Adipocyte (in vitro differentiated cells): Measurements from ENCODE around the gene TRDN.
"Not testable (repeated sequence)": the region's sequence is repeated elsewhere in the genome, so short reads cannot be mapped to it uniquely, and the experiment has no call there.

ENCODE experiments used
- DNase-seq: peaks from one replicate; pipeline ENCODE4 v3.0.0-alpha.2; 2015; ENCODE audit warnings: low read depth
- H3K27me3 ChIP-seq: replicated peaks from 2 replicates; pipeline ENCODE4 v1.7.0; 2013; ENCODE audit warnings: mild to moderate bottlenecking, low read length, moderate library complexity; ENCODE audit not compliant: control insufficient read depth, insufficient read depth
- H3K36me3 ChIP-seq: 2 replicates; pipeline ENCODE4 v1.7.0; 2013; ENCODE audit warnings: low read length, mild to moderate bottlenecking, moderate library complexity; ENCODE audit not compliant: control insufficient read depth, insufficient read depth, severe bottlenecking
- H3K4me1 ChIP-seq: 2 replicates; pipeline ENCODE4 v1.7.0; 2013; ENCODE audit warnings: mild to moderate bottlenecking, low read length, moderate library complexity; ENCODE audit not compliant: control insufficient read depth, insufficient read depth
- H3K4me3 ChIP-seq: 2 replicates; pipeline ENCODE4 v1.7.0; 2013; ENCODE audit warnings: mild to moderate bottlenecking, low read length, moderate library complexity
- H3K9ac ChIP-seq: 2 replicates; pipeline ENCODE4 v1.7.0; 2013; ENCODE audit warnings: mild to moderate bottlenecking, low read length, moderate library complexity
- H3K9me3 ChIP-seq: 2 replicates; pipeline ENCODE4 v1.7.0; 2013; ENCODE audit warnings: mild to moderate bottlenecking, low read length, moderate library complexity; ENCODE audit not compliant: control insufficient read depth

The TRDN gene

DNA sequence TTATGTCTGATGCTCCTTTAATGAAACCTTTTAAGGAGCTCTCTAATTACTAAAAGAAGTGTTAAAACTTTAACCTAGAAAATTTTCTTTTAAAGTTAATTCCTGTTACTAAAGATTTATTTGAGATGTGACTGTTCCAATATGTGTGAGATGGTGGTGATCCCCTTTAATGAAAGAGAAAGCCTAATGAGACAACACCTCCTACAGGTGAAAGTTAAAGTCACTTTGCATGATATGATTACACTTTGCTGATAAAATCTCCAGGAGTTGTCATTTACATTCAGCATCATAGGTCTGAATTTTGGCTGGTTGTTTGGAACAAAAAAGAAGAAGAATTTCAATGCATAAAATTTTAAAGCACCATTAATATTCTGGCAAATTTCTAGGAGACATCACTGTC is 307.4 kb downstream of the TRDN start:
- no peak overlapping the region for H3K9ac ChIP-seq
- no peak overlapping the region for H3K4me3 ChIP-seq
- no peaks in the 10 kb centered on the region for H3K9me3 ChIP-seq
- DNase-seq, result no peak
- peaks cover 7% of the 10 kb centered on the region for H3K4me1 ChIP-seq
- no peaks in the 10 kb centered on the region for H3K27me3 ChIP-seq
- H3K36me3 ChIP-seq, result no peaks in the 10 kb centered on the region

DNA sequence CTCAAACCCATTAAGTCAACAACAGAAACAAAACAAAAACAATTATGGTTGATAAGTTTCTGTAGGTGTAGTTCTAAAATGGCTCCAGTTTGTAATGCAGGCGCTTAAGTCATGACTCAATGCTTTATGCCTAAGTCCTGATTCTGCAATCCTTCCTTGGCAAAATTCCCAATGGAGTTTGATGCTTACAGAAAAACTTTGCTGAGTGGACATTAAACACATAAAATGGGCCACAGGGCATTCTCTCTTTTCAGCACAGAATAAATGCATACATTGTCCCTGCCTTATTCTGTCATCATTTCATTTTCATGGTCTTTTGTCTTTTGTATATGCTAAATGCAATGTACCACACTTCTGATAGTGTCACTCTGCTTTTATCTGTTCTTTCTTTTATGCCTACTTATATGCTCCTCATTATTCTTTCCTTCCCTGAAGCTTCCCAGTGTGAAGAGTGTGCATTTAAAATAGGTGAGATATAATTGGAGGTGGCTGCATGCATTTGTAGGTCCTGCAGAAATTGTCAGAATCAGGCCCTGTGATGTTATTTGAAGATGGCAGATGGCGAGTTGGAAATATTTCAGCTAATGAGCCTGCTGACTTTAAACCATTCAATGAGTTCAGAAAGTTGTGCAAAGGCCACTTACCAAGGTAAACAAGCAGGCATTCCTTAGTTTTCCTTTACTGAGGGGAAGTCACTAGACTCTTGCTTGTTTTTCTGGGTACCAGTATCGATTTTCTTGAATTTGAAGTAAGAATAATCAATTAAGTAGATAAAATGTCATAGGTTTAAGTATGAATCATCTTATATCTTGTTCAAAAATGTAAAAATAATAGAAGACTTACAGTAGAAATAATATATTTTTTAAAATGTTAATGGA is 313.1 kb downstream of the TRDN start:
- H3K9ac ChIP-seq, result no peak overlapping the region
- H3K4me3 ChIP-seq, result no peak overlapping the region
- peaks cover 8% of the 10 kb centered on the region for H3K4me1 ChIP-seq
- DNase-seq, result no peak
- H3K27me3 ChIP-seq, result no peaks in the 10 kb centered on the region
- no peaks in the 10 kb centered on the region for H3K36me3 ChIP-seq
- no peaks in the 10 kb centered on the region for H3K9me3 ChIP-seq

DNA sequence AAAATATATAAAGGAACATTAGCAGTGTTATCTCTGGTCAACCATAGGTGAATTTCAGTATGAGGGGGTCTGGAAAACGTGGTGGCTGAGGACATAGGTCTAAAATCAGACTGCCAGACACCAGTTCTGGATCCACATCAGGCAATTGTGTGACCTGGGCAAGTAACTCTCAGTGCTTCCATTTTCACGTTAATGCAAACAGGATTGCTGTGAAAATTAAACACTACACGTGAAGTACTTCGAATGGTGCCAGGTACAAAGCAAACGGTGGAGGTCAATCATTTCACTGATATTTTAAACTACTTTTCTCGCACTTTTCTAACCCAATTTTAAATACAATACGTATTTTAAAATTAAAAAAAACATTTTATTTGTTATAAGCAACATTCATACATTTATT is 315.7 kb downstream of the TRDN start:
- H3K4me1 ChIP-seq, result peaks cover 8% of the 10 kb centered on the region
- H3K9ac ChIP-seq, result no peak overlapping the region
- DNase-seq, result no peak
- no peaks in the 10 kb centered on the region for H3K36me3 ChIP-seq
- H3K4me3 ChIP-seq, result no peak overlapping the region
- H3K9me3 ChIP-seq, result no peaks in the 10 kb centered on the region
- H3K27me3 ChIP-seq, result no peaks in the 10 kb centered on the region

DNA sequence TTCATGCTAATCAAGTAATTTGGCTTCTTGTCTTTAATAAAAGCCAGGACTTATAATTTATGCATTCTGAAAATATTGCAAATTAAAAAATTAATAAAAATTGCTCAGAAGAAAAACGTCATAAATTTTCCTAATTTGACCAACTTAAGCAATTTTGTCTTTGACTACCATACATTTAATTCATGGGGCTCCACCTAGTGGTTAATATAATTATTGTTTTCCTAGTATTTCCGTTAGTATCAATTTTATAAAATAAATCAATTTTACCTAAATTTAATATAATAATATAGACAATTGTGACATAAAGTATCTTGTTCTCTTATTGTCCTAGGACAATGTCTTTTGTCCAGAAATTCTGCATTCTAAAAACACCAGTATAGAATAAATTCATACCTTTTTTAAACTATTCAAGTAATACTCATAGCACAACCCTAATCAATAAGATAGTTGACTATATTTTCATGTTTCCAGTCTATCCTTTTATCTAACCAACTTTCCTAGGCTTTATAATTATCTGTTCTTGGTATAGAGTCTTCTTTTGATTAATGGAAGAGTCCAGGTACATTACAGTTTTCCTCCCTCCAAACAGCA is 319.9 kb downstream of the TRDN start:
- peak; percentile 75 for DNase-seq
- Histone ChIP-seq H3K9ac (no peak overlapping the region), H3K9me3 (no peaks in the 10 kb centered on the region), H3K4me3 (no peak overlapping the region), H3K27me3 (no peaks in the 10 kb centered on the region), H3K36me3 (no peaks in the 10 kb centered on the region), H3K4me1 (no peaks in the 10 kb centered on the region)

GRCh38 chr6:123314459-123314858 is 322.3 kb downstream of the TRDN start:
- H3K4me3 ChIP-seq, H3K36me3 ChIP-seq, H3K9me3 ChIP-seq, DNase-seq, H3K4me1 ChIP-seq, H3K27me3 ChIP-seq, H3K9ac ChIP-seq: not testable (repeated sequence)

DNA sequence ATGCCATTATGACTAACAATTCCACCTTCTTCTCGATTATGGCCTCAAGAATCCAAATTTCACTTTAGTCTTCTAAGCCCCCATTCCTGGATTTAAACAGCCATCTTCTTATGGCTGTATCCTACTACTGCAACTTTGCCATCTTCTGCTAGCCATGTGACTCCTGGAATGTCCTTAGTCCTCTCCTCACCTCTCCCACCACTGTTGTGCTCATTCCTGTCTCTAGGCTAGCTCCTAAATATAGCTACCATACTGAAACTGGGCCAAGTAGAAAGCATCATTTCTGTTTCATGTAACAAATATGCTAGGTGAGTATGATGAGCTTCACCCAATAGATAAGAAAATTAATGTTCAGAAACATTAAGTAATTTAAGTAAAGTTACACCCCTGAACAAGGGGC is 327.6 kb downstream of the TRDN start:
- DNase-seq, result no peak
- no peaks in the 10 kb centered on the region for H3K9me3 ChIP-seq
- no peak overlapping the region for H3K9ac ChIP-seq
- H3K4me1 ChIP-seq, result no peaks in the 10 kb centered on the region
- H3K36me3 ChIP-seq, result no peaks in the 10 kb centered on the region
- no peaks in the 10 kb centered on the region for H3K27me3 ChIP-seq
- H3K4me3 ChIP-seq, result no peak overlapping the region

GRCh38 chr6:123306334-123306733 is 330.4 kb downstream of the TRDN start:
- no peak for DNase-seq
- Histone ChIP-seq H3K9me3 (no peaks in the 10 kb centered on the region), H3K9ac (no peak overlapping the region), H3K27me3 (no peaks in the 10 kb centered on the region), H3K36me3 (no peaks in the 10 kb centered on the region), H3K4me1 (no peaks in the 10 kb centered on the region), H3K4me3 (no peak overlapping the region)

GRCh38 chr6:123295672-123296071 is 341.1 kb downstream of the TRDN start:
- Histone ChIP-seq H3K4me1 (no peaks in the 10 kb centered on the region), H3K4me3 (no peak overlapping the region), H3K36me3 (no peaks in the 10 kb centered on the region), H3K27me3 (no peaks in the 10 kb centered on the region), H3K9me3 (no peaks in the 10 kb centered on the region), H3K9ac (no peak overlapping the region)
- DNase-seq, result no peak

- Histone ChIP-seq H3K27me3 (no peaks in the 10 kb centered on the region), H3K4me1 (no peaks in the 10 kb centered on the region), H3K4me3 (no peak overlapping the region), H3K9ac (no peak overlapping the region), H3K9me3 (no peaks in the 10 kb centered on the region), H3K36me3 (no peaks in the 10 kb centered on the region)
- no peak for DNase-seq
These were observed 341.6 kb downstream of the TRDN start for GRCh38 chr6:123295181-123295580.

DNA sequence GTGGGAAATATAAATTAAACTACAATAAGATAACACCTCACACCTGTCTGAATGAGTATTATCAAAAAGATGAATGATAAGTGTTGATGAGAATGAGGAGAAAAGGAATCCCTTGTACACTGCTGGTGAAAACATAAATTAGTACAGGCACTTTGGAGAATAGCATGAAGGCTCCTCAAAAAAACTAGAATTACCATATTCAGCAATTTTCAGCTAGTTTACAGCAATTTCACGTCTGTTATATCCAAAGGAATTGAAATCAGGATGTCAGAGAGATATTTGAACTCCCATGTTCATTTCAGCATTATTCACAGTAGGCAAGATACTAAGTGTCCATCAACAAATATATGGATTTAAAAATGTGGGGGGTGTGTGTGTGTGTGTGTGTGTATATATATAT is 348.1 kb downstream of the TRDN start:
- Histone ChIP-seq H3K27me3 (no peaks in the 10 kb centered on the region), H3K4me3 (no peak overlapping the region), H3K9me3 (no peaks in the 10 kb centered on the region), H3K36me3 (no peaks in the 10 kb centered on the region), H3K9ac (no peak overlapping the region), H3K4me1 (no peaks in the 10 kb centered on the region)
- DNase-seq, result no peak

GRCh38 chr6:123276546-123276980 is 360.2 kb downstream of the TRDN start:
- H3K9ac ChIP-seq, result no peak overlapping the region
- no peaks in the 10 kb centered on the region for H3K36me3 ChIP-seq
- H3K4me3 ChIP-seq, result no peak overlapping the region
- DNase-seq, result no peak
- no peaks in the 10 kb centered on the region for H3K9me3 ChIP-seq
- no peaks in the 10 kb centered on the region for H3K4me1 ChIP-seq
- H3K27me3 ChIP-seq, result no peaks in the 10 kb centered on the region
